ENCODE measurements around the gene ETV5.

- no peak for TF ChIP-seq CTCF (IDR thresholded peaks at IDR 0.05)
- TF ChIP-seq ZFX (IDR thresholded peaks at IDR 0.05; ENCODE audit: borderline replicate concordance) = no peak
Measured at GRCh38 chr3:186144257-186144656, 35.4 kb upstream of the ETV5 start.

Data from 22Rv1 (cell line).